K562 treated with DMSO at 1 percent for 12 hours (cell line): ENCODE measurements around the gene KDM4C. TPM values are rescaled to one million over a fixed set of nuclear protein-coding genes. Genes with fewer than 3 reads are reported as not detected.

Experiments
- total RNA-seq: library from RNA; unstranded; fragments of 300-600 nt; gene quantifications from 2 replicates; pipeline ENCODE4 v1.2.3, GENCODE V29; 2022; ENCODE audit not compliant: insufficient read depth

Gene KDM4C
- total RNA-seq = 5.0 and 10.0 TPM in 2 replicates

DNA sequence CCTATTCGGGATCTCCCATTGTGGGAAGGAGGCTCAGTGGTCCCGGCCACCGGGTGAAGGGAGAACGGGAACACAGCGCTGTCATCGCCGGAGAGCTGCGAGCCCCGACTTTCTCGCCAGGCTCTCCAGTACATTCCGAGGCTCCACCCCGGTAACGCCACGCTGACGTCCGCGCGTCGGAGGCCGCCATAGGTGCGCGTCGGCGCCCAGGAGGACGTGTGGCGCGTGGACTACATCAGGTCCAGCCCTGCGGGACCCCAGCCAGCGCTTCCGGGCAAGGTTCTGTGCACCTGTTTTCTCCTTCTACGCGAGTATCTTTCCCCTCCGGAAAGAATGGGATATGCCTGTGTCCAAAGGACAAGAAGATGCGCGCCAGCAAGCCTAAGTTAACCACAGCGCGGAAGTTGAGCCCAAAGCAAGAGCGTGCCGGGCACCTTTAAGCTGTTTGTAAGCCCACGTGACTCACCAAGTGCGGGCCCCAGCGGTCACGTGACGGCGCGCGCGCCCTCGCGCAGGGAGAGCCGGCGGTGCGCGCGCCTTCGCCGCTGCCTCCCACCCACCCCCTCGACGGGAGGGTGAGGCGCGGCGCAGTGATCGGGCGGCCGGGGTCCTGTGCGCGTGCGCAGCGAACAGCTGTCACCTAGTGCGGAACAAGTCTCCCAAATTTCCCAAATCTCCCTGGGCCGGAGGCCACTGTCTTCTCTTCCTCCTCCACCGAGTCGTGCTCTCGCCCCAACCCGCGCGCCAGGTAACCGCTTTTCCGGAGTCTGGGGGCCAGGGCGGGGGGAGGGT is at the start of gene KDM4C:
KDM4C (plus strand) TSS at position 518 of the 792 bp plus-strand sequence. CDS start 35,016 bp downstream, outside the sequence.

Other genes with a start within 250 kb of the KDM4C start
- gene GLDC, start 112.2 kb upstream of the KDM4C start, total RNA-seq = not detected in 2 replicates